Activated T-helper 17 cell treated with anti-CD3 and anti-CD28 coated beads, Interleukin-2, amount 50 U/mL, for 72 hours (primary cell): ENCODE measurements around the gene AIPL1. TPM values are rescaled to one million over a fixed set of nuclear protein-coding genes. Genes with fewer than 3 reads are reported as not detected.

Experiments used
- ATAC-seq: fragments of 150-1000 bp; cut with Tn5 transposase; replicated peaks from 2 replicates; pipeline ENCODE4 v1.10.0; 2021; ENCODE audit warnings: mild to moderate bottlenecking, moderate library complexity
- H3K27ac Mint-ChIP-seq: one replicate; pipeline ENCODE4 v1.8.0; 2022; ENCODE audit warnings: mixed read lengths
- H3K27me3 Mint-ChIP-seq: one replicate; pipeline ENCODE4 v1.8.0; 2022; ENCODE audit warnings: mixed read lengths
- H3K36me3 Mint-ChIP-seq: one replicate; pipeline ENCODE4 v1.8.0; 2022; ENCODE audit warnings: low read depth, mild to moderate bottlenecking, mixed read lengths
- H3K4me1 Mint-ChIP-seq: one replicate; pipeline ENCODE4 v1.8.0; 2022; ENCODE audit warnings: mixed read lengths
- H3K4me3 Mint-ChIP-seq: one replicate; pipeline ENCODE4 v1.8.0; 2022; ENCODE audit warnings: mild to moderate bottlenecking, mixed read lengths
- H3K9me3 Mint-ChIP-seq: one replicate; pipeline ENCODE4 v1.8.0; 2022; ENCODE audit warnings: mixed read lengths
- total RNA-seq, 2 donors: library from RNA; stranded (reverse); gene quantifications; one replicate each; pipeline ENCODE4 v1.2.3, GENCODE V29; 2022

AIPL1 gene
- total RNA-seq, 2 donors from 2014 or later, result not detected

GRCh38 chr17:6387442-6387841 is 47.5 kb downstream of the AIPL1 start:
- no peak for ATAC-seq
- no peak overlapping the region for H3K4me3 Mint-ChIP-seq
- H3K36me3 Mint-ChIP-seq, result no peaks in the 10 kb centered on the region
- H3K4me1 Mint-ChIP-seq, result no peaks in the 10 kb centered on the region
- no peak overlapping the region for H3K27ac Mint-ChIP-seq
- H3K27me3 Mint-ChIP-seq, result peaks cover 11% of the 10 kb centered on the region
- no peaks in the 10 kb centered on the region for H3K9me3 Mint-ChIP-seq

DNA sequence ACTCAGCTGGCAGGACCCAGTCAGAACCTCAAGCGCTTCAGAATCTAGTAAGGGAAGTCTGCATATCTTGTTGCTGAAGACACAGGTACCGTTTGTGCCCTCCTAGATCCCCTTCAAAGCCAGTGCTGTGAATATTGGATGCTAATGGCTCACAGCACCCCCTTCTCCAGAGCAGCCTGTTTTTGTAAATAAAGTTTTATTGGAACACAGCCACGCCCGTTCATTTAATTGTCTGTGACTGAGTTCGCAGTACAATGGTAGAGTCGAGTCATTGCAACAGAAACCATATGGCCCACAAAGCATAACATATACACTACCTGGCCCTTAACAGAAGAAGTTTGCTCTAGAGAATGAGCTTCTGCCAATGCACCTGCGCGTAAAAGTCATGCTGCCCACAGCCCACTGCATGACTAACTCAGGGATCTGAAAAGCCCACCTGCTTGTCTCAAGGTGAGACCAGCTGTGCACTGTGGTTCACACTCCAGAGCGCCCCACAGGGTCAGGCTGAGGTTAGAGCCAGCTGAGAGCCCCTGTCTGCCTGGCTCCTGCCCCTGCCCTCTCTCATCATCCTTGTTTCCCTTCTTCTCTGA is 48.8 kb downstream of the AIPL1 start:
- H3K36me3 Mint-ChIP-seq, result no peaks in the 10 kb centered on the region
- H3K27me3 Mint-ChIP-seq, result peaks cover 15% of the 10 kb centered on the region
- ATAC-seq, result no peak
- no peak overlapping the region for H3K27ac Mint-ChIP-seq
- H3K4me1 Mint-ChIP-seq, result no peaks in the 10 kb centered on the region
- no peaks in the 10 kb centered on the region for H3K9me3 Mint-ChIP-seq
- no peak overlapping the region for H3K4me3 Mint-ChIP-seq

GRCh38 chr17:6384481-6384880 is 50.4 kb downstream of the AIPL1 start:
- peaks cover 23% of the 10 kb centered on the region for H3K27me3 Mint-ChIP-seq
- no peaks in the 10 kb centered on the region for H3K36me3 Mint-ChIP-seq
- no peak overlapping the region for H3K4me3 Mint-ChIP-seq
- ATAC-seq, result no peak
- no peak overlapping the region for H3K27ac Mint-ChIP-seq
- no peaks in the 10 kb centered on the region for H3K9me3 Mint-ChIP-seq
- no peaks in the 10 kb centered on the region for H3K4me1 Mint-ChIP-seq

DNA sequence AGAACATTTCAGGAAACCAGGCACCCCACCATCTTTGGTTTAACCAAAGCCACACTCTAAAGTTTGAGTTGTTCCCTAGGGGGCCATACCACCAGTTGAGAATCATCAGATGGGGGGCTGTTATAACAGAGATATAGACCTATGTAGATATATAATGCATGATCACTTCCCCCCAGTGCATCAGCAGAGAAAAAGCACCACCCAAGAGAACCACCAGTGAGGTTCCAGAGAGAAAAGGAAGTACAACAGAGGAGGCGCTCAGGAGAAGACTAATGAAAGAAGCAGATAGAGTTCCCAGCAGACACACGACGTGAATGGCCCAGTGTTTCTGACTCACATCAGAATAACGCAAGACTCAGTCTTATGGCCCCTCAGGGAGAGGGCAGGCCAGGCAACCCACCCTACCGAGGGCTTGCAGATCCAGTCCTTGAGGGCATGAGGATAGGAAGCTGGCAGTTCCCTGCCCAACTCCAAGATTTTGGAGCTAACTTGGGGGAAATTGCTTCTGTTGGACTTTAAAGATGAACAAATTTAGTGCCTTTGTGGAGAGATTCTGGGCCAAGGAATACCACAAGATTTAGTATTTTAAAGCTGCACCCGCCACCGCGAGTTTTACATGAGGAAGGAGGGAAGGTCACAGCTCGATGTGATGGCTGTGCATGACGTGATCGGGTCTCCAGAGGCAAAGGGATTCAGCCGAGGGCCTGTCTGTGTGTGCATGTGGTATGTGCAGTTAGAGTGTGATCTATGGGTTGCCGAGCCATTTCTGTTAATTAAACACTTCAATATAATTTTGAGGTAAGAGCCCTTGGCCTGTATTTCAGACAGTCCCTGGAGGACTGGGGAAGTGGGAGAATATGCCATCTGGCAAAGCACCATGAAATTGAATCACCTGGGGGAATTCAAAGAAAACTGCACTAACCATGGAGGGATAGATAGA is 53.1 kb downstream of the AIPL1 start:
- no peak overlapping the region for H3K27ac Mint-ChIP-seq
- H3K4me3 Mint-ChIP-seq, result no peak overlapping the region
- no peak for ATAC-seq
- H3K27me3 Mint-ChIP-seq, result peaks cover 35% of the 10 kb centered on the region
- H3K4me1 Mint-ChIP-seq, result no peaks in the 10 kb centered on the region
- no peaks in the 10 kb centered on the region for H3K36me3 Mint-ChIP-seq
- peaks cover 5% of the 10 kb centered on the region for H3K9me3 Mint-ChIP-seq

- Mint-ChIP-seq H3K36me3 (no peaks in the 10 kb centered on the region), H3K27ac (no peak overlapping the region), H3K4me1 (no peaks in the 10 kb centered on the region), H3K9me3 (peaks cover 5% of the 10 kb centered on the region), H3K4me3 (no peak overlapping the region), H3K27me3 (peaks cover 32% of the 10 kb centered on the region)
- no peak for ATAC-seq
These were observed 53.9 kb downstream of the AIPL1 start for GRCh38 chr17:6380915-6381438.

- no peak overlapping the region for H3K4me3 Mint-ChIP-seq
- no peak for ATAC-seq
- H3K9me3 Mint-ChIP-seq, result peaks cover 5% of the 10 kb centered on the region
- no peaks in the 10 kb centered on the region for H3K36me3 Mint-ChIP-seq
- peaks cover 32% of the 10 kb centered on the region for H3K27me3 Mint-ChIP-seq
- peaks cover 18% of the 10 kb centered on the region for H3K4me1 Mint-ChIP-seq
- no peak overlapping the region for H3K27ac Mint-ChIP-seq
These were observed 57.0 kb downstream of the AIPL1 start for GRCh38 chr17:6377906-6378305.

GRCh38 chr17:6376931-6377361 is 58.0 kb downstream of the AIPL1 start:
- Mint-ChIP-seq H3K4me3 (no peak overlapping the region), H3K36me3 (no peaks in the 10 kb centered on the region), H3K27me3 (peaks cover 39% of the 10 kb centered on the region), H3K27ac (no peak overlapping the region), H3K9me3 (peaks cover 5% of the 10 kb centered on the region), H3K4me1 (peaks cover 18% of the 10 kb centered on the region)
- ATAC-seq, result no peak

DNA sequence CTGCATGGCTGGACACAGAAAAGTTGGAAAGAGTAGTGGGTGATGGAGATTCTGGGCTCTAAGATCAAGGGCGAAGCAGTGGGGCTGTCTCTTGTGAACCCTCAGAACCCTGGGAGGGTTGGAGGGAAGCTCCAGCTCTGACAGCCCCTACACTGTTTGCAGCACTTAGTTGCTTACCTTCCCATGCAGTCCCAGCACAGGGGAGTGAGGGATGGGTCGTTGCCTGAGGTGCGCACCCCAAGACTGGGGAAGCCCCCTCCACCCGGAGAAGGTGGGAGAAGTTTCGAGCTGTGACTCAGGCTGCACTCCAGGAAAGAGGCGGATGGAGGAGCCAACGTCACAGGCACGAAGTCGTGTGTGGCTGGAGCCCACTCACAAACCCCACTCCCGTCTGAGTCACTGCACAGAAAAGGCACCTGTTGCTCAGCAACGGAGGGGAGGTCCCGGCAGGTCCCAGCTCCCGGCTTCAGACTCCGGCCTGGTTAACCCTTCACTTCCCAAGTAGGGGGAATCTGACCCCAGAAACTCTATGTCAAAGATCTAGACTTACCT is 60.1 kb downstream of the AIPL1 start:
- H3K4me3 Mint-ChIP-seq, result peak overlapping the region; percentile 60
- no peaks in the 10 kb centered on the region for H3K36me3 Mint-ChIP-seq
- peaks cover 18% of the 10 kb centered on the region for H3K4me1 Mint-ChIP-seq
- ATAC-seq, result peak; percentile 93
- peak overlapping the region; percentile 69 for H3K27ac Mint-ChIP-seq
- H3K9me3 Mint-ChIP-seq, result peaks cover 5% of the 10 kb centered on the region
- peaks cover 40% of the 10 kb centered on the region for H3K27me3 Mint-ChIP-seq

DNA sequence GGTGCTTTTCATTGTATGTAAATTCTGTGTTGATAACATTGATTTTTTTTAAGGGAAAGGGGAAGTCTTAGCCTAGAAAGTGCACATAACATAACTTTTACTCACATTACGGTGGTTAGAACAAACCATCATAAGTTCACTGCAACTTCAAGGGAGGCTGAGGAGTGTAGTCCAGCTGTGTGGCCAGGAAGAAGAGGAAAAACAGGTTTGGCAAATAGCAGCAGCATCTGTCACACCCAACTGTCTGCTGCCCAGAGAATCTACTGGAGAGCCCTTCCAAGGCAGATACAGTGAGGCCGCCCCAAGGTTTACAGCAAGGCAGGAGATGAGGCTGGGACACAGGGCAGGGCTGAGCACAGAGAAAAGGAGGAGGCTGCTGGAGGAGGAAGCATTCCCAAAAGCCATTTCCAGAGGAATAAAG is 60.6 kb downstream of the AIPL1 start:
- Mint-ChIP-seq H3K36me3 (no peaks in the 10 kb centered on the region), H3K4me3 (peak overlapping the region; percentile 60), H3K4me1 (peaks cover 18% of the 10 kb centered on the region), H3K27ac (peak overlapping the region; percentile 69), H3K9me3 (peaks cover 5% of the 10 kb centered on the region), H3K27me3 (peaks cover 44% of the 10 kb centered on the region)
- ATAC-seq, result peak; percentile 66

Other genes with a start within 250 kb of the AIPL1 start
- gene PIMREG, start 9.3 kb upstream of the AIPL1 start, total RNA-seq, result 1 to 10 TPM; 5.9 to 7.4 TPM
- 1 to 10 TPM in 1 of 2 donors, under 1 TPM in 1; 0.73 to 1.4 TPM for gene PITPNM3, start 121.4 kb upstream of the AIPL1 start, total RNA-seq
- 10 to 100 TPM; 17.6 to 24.2 TPM for gene KIAA0753, start 205.6 kb upstream of the AIPL1 start, total RNA-seq
- 100 to 1,000 TPM; 114 to 160 TPM for gene TXNDC17, start 205.9 kb upstream of the AIPL1 start, total RNA-seq
- gene MED31, start 216.5 kb upstream of the AIPL1 start, total RNA-seq, result 10 to 100 TPM; 17.5 to 20.2 TPM
- gene C17orf100, start 216.6 kb upstream of the AIPL1 start, total RNA-seq, result 1 to 10 TPM; 1.1 to 3.0 TPM